GM23338 (cell line): Measurements from ENCODE around the gene TFB2M.

Source experiments
- CREB1 ChIP-seq: fragments of 250-450 bp; sonication (Bioruptor Pico); IDR thresholded peaks from 2 replicates; pipeline ENCODE4 v1.5.0; 2020; ENCODE audit warnings: low read depth, mild to moderate bottlenecking, moderate library complexity
- CTCF ChIP-seq, 2 experiments: fragments of 200-600 bp in 1 of 2; sonication (generic) in 1 of 2; conservative IDR thresholded peaks; 2 replicates each; pipeline versions ENCODE4 v1.5.1 to v1.6.1; 2016 to 2017; ENCODE audit warnings: antibody characterized with exemption in 2 of 2, low read depth in 2 of 2, mild to moderate bottlenecking in 2 of 2, moderate library complexity in 1 of 2
- EZH2 ChIP-seq: fragments of 200-600 bp; sonication (generic); IDR thresholded peaks from one replicate; pipeline ENCODE4 v1.8.0; 2017; ENCODE audit warnings: antibody characterized with exemption, mild to moderate bottlenecking, low read depth; ENCODE audit not compliant: unreplicated experiment
- EZH2phosphoT487 ChIP-seq: fragments of 200-600 bp; sonication (generic); IDR thresholded peaks from one replicate; pipeline ENCODE4 v1.8.1; 2018; ENCODE audit warnings: antibody characterized with exemption; ENCODE audit not compliant: unreplicated experiment
- JUNB ChIP-seq: IDR thresholded peaks from one replicate; pipeline ENCODE4 v1.6.1; 2016; ENCODE audit warnings: antibody characterized with exemption; ENCODE audit not compliant: unreplicated experiment
- NANOG ChIP-seq: IDR thresholded peaks from 2 replicates; pipeline ENCODE4 v1.6.1; 2016; ENCODE audit warnings: antibody characterized with exemption, borderline replicate concordance
- POLR2AphosphoS5 ChIP-seq: IDR thresholded peaks from 2 replicates; pipeline ENCODE4 v1.6.1; 2016; ENCODE audit warnings: antibody characterized with exemption, low read depth
- REST ChIP-seq: IDR thresholded peaks from one replicate; pipeline ENCODE4 v1.6.1; 2018; ENCODE audit warnings: antibody characterized with exemption; ENCODE audit not compliant: unreplicated experiment
- STAT1 ChIP-seq: IDR thresholded peaks from one replicate; pipeline ENCODE4 v1.6.1; 2016; ENCODE audit warnings: antibody characterized with exemption; ENCODE audit not compliant: unreplicated experiment
- ZNF114 ChIP-seq: fragments of 250-450 bp; sonication (Bioruptor Pico); IDR thresholded peaks from 2 replicates; pipeline ENCODE4 v1.5.0; 2020; ENCODE audit warnings: mild to moderate bottlenecking, moderate library complexity
- ZNF462 ChIP-seq: fragments of 250-450 bp; sonication (Bioruptor Pico); IDR thresholded peaks from 2 replicates; pipeline ENCODE4 v1.5.0; 2020; ENCODE audit warnings: mild to moderate bottlenecking, moderate library complexity

DNA sequence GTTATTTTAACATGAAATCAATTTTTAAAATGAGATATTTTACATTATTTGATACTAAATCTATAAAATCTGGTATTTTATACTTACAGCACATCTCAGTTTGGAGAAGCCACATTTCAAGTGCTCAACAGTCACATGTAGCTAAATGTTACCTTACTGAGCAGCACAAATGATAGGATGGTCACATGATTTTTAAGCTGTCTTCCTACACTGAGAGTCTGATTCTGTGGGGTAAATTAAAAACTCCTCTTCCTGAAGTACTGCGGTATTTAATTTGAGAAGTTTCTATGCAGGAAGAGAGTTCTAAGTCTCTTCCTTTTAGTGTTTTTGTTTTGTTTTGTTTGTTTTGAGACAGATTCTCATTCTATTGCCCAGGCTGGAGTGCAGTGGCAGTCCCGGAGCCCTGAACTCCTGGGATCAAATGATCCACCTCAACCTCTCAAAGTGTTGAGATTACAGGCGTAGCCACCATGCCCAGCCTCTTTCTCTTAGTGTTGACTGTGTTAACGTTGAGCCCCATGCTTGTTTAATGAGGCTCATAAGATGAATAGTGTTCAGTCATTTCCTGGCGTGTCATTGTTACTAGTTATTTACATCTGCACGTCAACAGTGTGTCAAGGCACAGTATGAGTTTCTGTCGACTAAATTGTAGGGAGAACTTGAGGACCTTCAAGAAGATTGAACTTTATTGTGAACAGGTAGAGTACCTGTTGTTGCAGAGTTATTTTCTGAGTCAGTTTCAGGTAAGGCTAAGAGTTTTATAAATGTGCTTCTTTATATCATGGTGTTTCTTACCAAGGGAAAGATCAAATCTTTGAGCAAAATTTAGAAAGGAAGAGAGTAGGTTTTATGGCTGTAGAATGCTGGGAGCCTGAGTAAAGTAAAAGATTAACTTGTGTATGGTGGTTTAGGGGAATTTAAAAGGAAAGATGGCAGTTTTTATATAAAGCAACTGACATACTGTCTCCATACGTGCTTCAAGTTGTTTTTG lies 3.5 kb upstream of the TFB2M start:
- TF ChIP-seq STAT1 (no peak), CTCF (conservative IDR thresholded peaks at IDR 0.05; ENCODE audit: low read depth in 2 of 2) (no peak), CREB1 (CRISPR knock-in tag) (no peak), JUNB (no peak), POLR2AphosphoS5 (no peak), EZH2phosphoT487 (no peak), EZH2 (no peak), REST (no peak), ZNF114 (CRISPR knock-in tag) (no peak), NANOG (no peak), ZNF462 (CRISPR knock-in tag) (no peak)
